GM19240 (cell line): Measurements from ENCODE around the gene NTM.

Experiments
- DNase-seq: peaks from one replicate; pipeline ENCODE4 v3.0.0; 2011; ENCODE audit warnings: low spot score; ENCODE audit not compliant: insufficient read length

Gene NTM

DNA sequence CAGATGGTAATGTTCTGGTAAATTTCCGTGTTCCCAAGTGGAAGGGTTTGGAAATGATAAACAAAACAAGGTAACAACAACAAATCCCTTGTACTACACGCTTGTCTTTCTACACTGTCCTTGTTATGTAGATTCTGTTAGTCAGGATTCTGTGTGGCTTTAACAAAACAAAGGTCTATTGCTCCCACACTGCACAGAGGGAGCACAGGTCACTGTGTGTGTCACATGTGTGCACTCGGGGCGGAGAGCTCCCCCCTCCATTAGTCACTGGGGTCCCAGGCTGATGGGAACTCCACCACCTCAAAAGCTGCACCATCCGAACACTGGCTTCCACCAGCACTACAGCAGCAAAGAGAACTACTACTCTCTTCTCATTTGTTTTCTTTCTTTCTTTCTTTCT is 227.9 kb downstream of the NTM start:
- DNase-seq: no peak

DNA sequence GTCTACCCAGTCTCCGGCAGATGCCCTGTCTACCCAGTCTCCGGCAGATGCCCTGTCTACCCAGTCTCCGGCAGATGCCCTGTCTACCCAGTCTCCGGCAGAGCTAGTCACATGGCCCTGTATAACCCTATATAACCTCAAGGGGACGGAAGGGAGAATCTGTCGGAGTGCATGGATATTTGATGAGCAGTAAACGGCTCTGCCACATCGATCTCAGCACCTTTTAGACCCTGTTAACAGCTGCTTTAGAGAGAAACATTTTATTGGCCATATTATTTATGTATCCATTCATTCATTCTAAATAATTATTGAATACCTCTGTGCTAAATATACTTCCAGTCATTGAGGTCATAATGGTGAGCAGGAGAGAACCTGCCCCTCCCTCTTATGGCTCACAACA is 228.9 kb downstream of the NTM start:
- no peak for DNase-seq

DNA sequence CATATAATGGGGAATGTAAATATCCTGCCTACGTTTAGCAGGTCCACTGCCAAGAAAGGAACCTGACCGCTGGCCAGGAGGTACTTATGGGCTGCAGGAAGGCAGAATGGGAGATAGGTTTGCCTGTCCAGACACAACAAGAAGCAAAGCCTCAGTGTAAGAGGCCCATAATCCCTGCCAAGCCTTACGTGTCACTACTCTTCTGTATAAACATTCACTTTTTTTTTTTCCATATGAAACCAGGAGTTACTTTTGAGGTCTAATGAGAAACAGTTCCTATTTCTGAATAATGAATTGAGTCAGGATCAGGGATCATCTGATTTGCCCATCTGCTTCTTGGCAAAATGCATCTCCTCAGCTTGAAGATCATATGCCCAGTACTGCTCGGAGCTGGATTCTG is 230.2 kb downstream of the NTM start:
- DNase-seq: no peak

DNA sequence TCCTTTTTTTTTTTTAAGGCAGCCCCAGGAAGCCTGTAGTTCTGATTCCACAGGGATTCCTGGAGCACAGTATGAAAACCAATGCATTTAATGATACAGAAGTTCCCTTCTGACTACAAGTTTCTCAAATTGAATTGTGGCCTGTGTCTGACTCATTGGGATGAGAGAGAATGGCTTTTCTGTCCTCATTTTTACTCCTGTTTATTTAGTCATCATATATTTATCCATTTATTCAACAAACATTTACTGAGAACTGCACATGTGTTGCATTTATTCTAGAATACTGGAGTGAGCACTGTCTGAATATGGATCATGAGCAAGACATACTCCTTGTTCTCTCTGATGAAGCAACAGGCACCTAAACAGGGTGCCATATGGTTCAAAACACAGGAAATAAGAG is 231.2 kb downstream of the NTM start:
- DNase-seq: no peak

DNA sequence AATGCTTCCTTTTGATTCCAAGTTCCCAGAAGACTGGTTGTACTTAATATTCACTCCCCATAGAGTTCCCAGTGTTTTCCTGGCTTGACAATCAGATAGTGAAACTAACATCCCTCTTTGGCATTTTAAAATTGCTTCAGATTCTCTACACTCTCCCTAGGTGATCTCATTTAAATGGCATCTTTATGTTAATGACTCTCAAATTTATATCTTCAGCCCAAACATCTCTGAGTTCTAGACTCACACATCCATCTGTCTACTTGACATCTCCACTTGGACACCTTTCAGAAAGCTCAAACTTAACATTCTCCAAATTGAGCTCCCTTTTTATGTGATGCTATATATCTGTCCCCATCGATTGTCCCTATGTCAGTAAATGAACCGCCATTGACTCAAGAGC is 232.0 kb downstream of the NTM start:
- DNase-seq: no peak

DNA sequence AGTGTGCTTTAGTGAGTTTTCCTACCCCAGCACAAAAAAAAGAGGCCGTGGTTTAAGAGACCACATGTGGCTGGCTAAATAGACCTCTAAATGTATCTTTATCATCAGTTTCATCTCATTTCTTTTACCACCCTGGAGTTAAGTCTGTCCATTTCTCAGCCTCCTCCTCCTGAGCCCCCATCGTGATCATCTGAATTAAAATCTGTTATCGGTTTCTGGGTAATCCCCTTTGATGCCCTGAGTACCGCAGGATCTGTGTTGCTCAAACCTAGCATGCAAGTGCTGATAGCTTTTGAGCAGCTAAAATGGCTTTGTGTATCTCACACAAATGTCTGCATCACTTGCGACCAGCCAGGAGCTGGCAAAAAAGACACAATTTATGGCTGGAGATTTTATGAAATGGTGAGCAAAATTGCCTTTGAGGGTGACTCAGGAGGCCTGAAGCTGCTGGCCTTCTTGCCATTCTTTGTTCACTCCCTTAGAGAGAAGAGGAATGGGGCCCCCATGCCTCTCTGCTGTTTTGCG is 236.5 kb downstream of the NTM start:
- DNase-seq: no peak

DNA sequence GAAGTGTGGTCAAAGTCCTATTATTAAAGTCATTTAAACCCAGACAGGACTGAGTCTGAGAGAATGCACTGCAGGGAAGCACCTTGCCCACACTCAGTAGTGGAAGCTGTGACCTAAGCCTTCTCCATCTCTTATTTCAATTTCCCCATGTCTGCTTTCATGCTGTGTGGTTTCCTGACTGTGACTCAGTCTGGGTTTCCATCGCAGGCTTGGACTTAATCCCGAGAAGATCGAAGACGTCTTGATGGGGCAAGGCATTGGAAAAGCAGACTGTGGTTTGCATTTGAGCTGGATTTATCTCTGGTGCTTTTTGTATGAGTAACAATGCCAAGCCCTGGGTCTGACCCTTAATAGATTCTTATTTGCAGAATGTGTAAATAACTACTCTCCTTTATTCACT is 238.9 kb downstream of the NTM start:
- DNase-seq: no peak

DNA sequence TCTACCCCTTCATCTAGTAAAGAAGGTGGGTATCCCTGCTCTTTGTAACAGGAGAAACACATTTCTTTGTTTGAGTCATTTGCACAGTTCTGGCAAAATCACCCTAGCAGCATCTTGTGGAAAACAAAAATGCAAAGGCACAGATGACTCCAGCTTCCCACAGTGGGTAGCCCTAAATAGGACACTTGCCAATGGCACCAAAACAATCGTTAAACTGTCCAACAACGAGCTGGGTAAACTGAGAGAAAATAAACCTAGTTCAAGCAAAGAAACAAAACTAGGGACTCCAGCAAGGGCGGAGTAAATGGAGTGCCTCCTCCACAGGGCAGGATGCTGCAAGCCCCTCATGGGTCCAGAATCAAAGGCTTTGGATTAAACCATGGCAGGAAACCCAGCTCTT is 239.5 kb downstream of the NTM start:
- no peak for DNase-seq

DNA sequence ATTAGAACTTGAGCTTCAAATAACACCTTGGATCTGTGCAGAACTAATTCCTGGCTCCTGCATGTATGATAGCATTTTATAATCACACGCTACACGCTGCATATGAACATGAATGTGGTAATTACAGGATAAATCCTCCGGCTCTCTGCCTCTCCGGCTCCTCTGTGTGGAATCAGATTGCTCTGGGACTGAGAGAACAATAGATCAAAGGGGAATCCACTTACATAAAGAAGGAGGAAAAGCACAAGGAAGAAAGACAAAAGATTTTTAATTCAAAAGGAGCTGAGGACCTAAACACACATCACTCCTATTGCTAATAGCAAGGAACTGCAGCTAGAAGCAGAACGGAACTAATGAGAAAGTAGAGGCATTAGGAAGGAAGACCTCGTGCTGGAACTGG is 240.9 kb downstream of the NTM start:
- no peak for DNase-seq

DNA sequence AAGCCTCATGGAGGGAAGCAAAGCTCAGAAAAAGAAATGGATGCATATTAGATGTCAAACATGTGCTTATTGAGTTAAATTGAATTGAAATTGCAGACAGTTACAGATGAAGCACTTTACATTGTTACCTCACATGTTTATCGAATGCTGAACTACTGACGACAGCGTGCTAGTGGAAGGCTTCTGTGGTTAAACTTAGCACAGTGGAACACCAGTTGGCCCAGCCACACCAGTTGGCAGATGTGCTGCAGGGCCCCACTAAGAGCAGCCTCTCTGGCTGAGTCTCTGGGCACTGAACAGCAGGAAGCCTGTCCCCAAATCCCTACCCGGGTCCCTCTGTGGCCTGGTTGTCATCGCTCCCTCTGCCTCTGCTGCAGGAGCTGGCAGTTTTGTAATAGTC is 242.1 kb downstream of the NTM start:
- no peak for DNase-seq

DNA sequence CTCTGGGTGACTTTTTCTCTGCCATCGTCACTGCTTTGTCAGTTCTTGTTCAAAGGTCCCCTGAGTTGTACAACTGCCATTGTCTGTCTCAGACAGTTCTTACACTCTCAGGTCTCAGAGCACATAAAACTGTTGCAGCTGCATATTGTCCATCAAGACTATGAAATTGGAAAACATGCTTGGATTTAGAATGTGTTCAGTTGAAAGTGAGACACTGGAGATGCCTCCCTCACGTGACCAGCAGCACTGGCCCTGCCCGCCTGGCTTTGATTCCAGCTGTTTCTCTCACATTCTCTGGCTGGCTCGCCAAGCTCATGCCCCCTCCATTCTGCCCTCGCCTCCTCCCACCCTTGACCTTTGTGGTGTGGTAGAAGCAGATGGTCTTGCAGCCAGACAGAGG is 244.2 kb downstream of the NTM start:
- DNase-seq: no peak

DNA sequence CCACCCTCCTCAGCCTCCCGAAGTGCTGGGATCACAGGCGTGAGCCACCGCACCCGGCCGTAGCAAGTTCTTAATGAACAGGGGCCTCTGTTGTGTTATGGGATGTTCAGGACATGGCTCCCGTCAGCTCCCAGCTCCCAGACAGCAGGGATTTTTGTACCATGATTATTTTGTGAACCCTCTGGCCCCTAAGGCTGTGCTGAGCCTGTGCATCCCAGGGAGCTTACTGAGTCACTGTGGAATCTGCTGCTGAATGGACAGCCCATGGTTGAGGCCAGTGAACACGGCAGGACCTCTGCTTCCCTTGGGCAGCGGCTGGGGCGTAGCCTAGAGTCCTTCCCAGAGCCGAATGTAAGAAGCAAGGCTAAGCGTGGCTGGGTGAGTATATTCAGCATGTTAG is 245.2 kb downstream of the NTM start:
- no peak for DNase-seq

DNA sequence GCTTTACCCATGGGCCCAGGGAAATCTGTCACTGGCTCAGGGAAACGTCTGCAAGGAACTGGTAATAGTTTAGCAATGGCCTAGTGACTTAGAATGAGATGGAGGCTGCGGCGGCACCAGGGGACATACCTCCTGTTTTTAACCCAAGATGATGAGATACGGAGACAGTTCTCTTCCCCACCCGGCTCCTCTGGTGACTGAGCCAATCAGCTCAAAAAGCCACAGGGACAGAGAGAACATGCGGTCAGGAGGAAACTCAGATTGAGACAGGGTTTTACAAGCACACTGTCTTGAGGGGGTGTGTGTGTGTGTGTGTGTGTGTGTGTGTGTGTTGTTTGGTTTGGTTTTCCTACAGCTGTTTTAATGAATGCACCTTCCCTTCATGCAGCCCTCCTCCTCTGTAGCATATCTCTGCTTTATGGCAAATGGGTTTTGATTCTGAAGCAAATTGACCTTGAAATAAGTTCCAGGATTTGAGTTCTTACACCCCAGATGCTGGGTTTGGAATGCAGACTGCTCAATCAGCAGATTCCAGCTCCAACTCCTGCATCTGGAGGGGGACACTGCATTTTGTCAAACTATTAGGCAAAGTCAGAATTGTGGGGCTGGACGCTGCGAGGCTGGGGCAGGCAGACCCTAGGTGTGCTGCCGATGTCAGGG is 246.2 kb downstream of the NTM start:
- no peak for DNase-seq

DNA sequence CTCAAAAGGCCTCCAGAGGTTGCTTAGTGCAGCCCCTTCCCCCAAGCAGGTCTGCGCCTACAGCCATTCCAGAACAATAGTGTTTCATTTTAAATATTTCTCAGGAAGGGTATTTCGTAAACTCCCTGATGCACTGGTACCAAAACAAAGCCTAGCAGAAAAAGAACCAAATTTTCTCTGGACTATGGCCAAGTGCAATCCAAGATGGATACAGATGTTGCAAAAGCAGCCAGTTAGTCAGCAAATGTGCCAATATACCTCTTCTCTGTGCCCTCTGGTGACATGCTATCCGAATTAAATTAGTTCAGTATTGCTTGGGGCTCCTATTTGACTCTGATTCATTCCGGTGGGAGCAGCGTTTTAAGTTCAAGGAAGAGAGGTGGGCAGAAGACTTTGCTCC is 247.8 kb downstream of the NTM start:
- DNase-seq: no peak

DNA sequence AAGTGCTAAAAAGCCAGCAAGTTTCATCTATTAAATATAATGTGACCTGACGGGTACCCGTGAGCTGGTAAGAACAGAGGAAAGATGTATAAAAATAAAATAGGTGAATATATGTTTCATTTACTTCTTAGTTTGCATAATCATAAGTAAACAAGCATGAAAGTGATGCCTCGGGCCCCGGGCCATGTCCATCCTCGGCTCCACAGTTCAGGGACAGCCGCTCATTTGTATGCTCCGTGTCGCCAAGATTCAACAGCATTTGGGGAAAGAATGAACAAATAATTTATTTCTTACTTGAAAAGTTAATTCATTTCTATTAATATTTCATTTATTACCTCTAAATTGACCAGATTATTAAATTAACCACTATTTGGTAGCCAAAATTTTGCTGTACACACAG is 251.8 kb downstream of the NTM start:
- no peak for DNase-seq

DNA sequence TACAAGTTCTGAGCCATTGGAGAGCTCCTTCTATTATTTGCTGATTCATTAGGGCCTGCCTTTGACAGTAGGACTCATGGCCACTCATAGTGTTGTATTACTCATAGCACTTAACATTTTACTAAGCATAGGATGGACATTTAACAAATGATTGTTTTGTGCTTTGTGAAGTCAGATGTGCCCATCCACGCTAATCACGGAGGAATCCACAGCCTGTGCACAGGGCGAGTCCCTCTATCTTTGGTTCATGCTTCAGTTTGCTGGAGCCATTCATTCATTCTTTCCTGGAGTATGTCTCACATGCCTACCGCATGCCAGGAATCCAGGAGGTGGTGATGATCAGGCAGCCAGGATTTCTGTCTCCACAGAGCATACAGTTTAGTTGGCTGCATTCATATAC is 254.1 kb downstream of the NTM start:
- no peak for DNase-seq

DNA sequence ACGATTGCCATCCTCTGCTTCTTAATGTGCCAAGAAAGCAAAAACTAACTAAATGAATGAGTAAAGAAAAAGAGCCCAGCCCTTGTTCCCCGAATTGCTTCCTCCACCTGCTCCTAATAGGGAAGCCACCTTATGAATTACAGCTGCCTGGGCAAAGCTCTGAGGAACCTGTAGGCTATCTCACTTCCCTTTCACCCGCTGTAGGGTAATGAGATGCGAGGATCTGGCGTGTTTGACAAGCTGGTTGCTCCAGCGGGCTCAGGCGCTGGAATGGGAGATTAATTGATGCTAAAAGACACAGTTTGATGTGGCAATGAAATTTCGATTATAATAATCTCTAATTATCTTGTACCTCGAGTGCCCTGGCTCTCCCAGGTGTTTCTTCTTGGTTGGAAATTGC is 256.4 kb downstream of the NTM start:
- DNase-seq: no peak

DNA sequence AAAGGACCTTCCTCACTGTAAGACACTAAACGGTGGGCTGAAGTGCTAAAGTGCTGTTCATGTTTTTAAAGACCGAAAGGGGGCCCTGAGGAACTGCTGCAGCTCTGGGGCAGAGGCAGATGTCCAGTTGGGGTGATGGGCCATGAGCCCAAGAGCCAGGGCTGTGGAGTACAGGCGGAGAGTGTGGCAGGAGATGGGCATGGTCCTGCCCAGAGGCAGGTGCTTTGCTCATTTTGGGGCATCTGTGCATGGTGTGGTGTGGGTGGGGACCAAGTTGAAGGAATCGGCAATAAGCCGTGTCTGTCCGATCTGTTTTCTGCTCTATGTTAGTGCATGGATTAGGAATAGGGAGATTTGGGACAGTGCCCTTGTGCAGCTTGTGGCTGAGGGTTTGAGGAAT is 258.3 kb downstream of the NTM start:
- DNase-seq: no peak

DNA sequence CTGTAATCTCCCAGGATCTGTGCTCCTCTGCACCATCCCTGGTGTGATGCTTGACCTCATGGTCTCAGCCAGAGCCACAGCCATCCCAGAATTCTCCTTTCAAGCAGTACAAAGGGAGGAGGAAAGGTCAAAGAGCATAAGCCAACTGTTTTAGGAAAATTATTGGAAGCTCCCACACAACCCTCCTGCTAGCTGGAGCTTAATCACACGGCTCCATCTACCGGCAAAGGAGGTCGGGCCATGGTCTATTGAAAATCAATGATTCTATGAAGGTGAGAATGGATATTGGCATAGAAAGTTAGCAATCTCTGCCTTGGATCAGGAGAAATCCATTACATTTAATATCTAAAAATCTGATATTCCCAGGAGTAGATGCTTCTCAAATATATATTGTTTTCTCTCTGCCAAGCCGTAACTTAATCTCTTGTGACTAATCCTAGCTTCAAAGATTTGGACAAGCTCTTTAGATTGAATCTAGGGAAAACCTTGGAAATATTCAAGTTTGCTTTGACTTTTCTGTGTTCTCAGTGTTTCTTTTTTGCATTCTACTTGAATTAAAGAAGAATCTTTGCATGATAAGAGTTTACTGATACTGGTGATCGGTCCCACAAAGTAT is 259.6 kb downstream of the NTM start:
- DNase-seq: no peak

DNA sequence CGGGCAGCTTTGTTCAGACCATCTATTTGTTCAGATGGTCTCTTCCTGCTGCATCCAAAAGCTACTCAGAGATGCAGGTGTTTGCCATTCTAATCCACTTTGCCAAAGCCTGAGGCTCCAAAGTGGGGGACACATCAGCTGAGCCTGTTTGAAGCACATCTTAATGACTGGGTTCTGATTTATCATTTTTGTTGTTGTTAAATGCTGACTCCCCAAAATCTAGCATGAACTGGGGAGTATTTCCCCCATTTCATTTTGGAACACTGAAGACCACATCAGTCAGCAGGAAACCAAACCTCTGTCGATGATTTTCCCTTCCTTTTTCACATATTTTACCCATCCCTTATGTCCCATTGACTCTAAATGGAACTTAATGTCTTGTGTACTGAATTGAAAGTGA is 262.6 kb downstream of the NTM start:
- no peak for DNase-seq

DNA sequence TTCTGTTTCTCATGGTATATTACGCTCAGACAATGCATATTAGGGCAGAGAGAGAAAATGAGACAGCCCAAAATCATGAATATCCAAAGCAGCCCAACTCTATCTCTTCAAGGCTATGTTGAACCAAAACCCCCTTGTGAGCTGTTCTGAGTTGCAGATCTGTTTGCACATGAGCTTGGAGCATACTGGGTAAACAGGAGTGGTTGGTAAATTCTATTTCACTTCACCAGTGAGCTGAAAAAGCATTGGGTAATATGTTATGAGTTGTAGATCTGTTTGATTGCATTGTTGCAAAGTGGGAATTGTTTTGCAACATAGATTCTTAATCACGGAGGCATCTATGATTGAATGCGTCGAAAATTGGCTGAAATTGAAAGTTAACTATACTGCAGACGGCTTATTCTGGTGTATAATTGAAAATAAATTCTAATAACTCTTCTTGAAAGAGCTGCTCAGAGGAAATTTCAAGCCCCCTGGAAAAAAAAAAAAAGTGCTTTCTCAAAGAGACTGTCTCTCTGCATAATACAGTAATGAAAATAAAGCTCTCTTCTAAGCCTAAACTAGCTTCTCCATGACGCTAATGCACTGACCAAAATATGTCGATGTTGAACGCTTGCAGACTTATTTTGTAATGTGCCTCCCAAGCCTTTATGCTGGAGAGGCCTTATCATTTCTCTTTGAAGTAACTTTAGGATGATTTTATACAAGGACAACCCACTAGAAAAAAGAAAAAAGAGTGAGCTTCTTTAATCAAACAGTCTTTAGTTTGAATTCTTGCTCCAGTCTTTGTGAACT is 263.7 kb downstream of the NTM start:
- DNase-seq: no peak

DNA sequence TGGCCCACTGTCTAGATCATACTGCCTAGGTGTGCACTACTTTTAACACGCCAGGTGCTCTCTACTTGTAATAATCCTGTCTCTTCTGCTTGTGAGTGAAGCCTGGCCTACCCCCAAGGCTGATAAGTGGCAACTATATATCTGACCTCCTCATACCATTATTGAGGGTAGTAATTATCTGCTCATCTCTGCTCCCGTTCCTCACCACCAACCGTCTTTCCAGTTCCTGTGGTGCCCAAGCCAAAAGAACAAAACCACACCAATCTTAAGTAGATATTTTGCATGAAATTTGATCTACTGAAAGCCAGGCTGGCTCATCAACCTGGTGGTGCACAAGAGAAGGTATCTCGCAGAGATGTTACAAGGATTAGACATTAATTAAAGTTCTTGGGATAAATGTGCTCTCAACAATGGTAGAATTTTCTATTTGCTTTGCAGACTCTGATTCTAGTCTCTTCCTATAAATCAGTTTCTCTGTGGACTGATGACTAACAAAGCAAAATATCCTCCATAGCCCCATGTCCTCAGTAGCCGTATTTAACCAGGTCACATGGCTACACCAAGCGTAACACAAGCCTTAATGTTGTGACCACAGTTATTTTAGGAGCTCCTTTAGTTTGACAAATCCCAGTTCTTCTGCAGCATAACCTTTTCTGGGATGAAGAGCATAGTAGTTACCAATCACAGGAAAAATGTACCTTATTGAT is 267.2 kb downstream of the NTM start:
- DNase-seq: no peak
